Measurements from ENCODE around the gene MRGPRD. TPM values are rescaled to one million over a fixed set of nuclear protein-coding genes. Genes with fewer than 3 reads are reported as not detected.
A peak's percentile ranks its signal among the peaks of the same experiment; 100 is the strongest.

MRGPRD gene
- total and polyA plus RNA-seq, 7 donors, result not detected

- no peaks in the 10 kb centered on the region for H3K36me3 ChIP-seq (ENCODE audit: insufficient read depth in 1 of 2, low read depth in 1 of 2)
- WGBS, 3 donors, result 80 to 89% (median 84%) methylated on average over 3 of the region's 3 CpGs
- TF ChIP-seq CTCF (IDR thresholded peaks at IDR 0.05), result no peak
- no peaks in the 10 kb centered on the region for H3K4me1 ChIP-seq
- H3K27me3 ChIP-seq (ENCODE audit: insufficient read depth in 3 of 3, low read length in 2 of 3), result peaks cover 0 to 24% (median 5%) of the 10 kb centered on the region in 3 donors
- no peak overlapping the region for H3K27ac ChIP-seq
- DNase-seq (no peak), ATAC-seq (peak in 1 of 4 donors; percentile 35)
- H3K4me3 ChIP-seq, result no peak overlapping the region
- H3K9me3 ChIP-seq, result no peaks in the 10 kb centered on the region
- intact Hi-C loops (cut with DNase I), result no loop called here
Measured at GRCh38 chr11:68963779-68964178, 17.0 kb downstream of the MRGPRD start.

- Histone ChIP-seq H3K27ac (no peak overlapping the region), H3K4me1 (no peaks in the 10 kb centered on the region), H3K36me3 (ENCODE audit: insufficient read depth in 1 of 2, low read depth in 1 of 2) (no peaks in the 10 kb centered on the region), H3K4me3 (no peak overlapping the region), H3K27me3 (ENCODE audit: insufficient read depth in 3 of 3, low read length in 2 of 3) (peaks cover 0 to 16% (median 3%) of the 10 kb centered on the region in 3 donors), H3K9me3 (peaks cover 4% of the 10 kb centered on the region)
- no peak for DNase-seq
- intact Hi-C loops (cut with DNase I), result no loop called here
- 49 to 57% (median 56%) methylated on average over 15 to 16 of the region's 16 CpGs for WGBS, 3 donors
- no peak for ATAC-seq
- no peak for TF ChIP-seq CTCF (IDR thresholded peaks at IDR 0.05)
Measured at GRCh38 chr11:68962527-68963250, 18.1 kb downstream of the MRGPRD start.

- Histone ChIP-seq H3K27ac (no peak overlapping the region), H3K36me3 (ENCODE audit: insufficient read depth in 1 of 2, low read depth in 1 of 2) (no peaks in the 10 kb centered on the region), H3K4me3 (no peak overlapping the region), H3K27me3 (ENCODE audit: insufficient read depth in 3 of 3, low read length in 2 of 3) (peaks cover 0 to 13% (median 3%) of the 10 kb centered on the region in 3 donors), H3K4me1 (no peaks in the 10 kb centered on the region), H3K9me3 (peaks cover 4% of the 10 kb centered on the region)
- 49 to 65% (median 64%) methylated on average over 8 of the region's 8 CpGs for WGBS, 3 donors
- DNase-seq, result peak in 1 of 2 donors; percentile 31
- intact Hi-C loops (cut with DNase I), result no loop called here
- no peak for TF ChIP-seq CTCF (IDR thresholded peaks at IDR 0.05)
- no peak for ATAC-seq
Measured at GRCh38 chr11:68961245-68961644, 19.5 kb downstream of the MRGPRD start.

GRCh38 chr11:68960294-68961071 is 20.3 kb downstream of the MRGPRD start:
- intact Hi-C loops (cut with DNase I), result no loop called here

More at GRCh38 chr11:68960294-68961071, 20.3 kb downstream of the MRGPRD start:
- DNase-seq, result peak in 1 of 2 donors; percentile 35
- Histone ChIP-seq H3K4me3 (no peak overlapping the region), H3K27me3 (ENCODE audit: insufficient read depth in 3 of 3, low read length in 2 of 3) (peaks cover 0 to 13% (median 3%) of the 10 kb centered on the region in 3 donors), H3K27ac (no peak overlapping the region), H3K9me3 (peaks cover 4% of the 10 kb centered on the region), H3K4me1 (no peaks in the 10 kb centered on the region), H3K36me3 (ENCODE audit: insufficient read depth in 1 of 2, low read depth in 1 of 2) (no peaks in the 10 kb centered on the region)
- no peak for TF ChIP-seq CTCF (IDR thresholded peaks at IDR 0.05)
- 58 to 64% (median 59%) methylated on average over 24 to 25 of the region's 25 CpGs for WGBS, 3 donors
- no peak for ATAC-seq
